NCI-H1417 (cell line): ENCODE measurements around the gene FBXW5.

ENCODE experiments used
- DNase-seq, 3 experiments: peaks; one replicate each; lab custom pipeline; 2025; lab: John Stamatoyannopoulos, UW

Gene FBXW5

DNA sequence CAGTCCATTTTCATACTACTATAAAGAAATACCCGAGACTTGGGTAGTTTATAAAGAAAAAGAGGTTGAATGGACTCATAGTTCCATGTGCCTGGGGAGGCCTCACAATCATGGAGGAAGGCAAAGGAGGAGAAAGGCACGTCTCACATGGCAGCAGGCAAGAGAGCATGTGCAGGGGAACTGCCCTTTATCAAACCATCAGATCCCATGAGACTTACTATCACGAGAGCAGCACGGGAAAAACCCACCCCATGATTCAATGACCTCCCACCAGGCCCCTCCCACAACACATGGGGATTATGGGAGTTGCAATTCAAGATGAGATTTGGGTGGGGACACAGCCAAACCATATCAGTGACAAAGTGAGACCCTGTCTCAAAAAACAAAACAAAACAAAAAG, 38.3 kb downstream of the FBXW5 start:
- no peak for DNase-seq

DNA sequence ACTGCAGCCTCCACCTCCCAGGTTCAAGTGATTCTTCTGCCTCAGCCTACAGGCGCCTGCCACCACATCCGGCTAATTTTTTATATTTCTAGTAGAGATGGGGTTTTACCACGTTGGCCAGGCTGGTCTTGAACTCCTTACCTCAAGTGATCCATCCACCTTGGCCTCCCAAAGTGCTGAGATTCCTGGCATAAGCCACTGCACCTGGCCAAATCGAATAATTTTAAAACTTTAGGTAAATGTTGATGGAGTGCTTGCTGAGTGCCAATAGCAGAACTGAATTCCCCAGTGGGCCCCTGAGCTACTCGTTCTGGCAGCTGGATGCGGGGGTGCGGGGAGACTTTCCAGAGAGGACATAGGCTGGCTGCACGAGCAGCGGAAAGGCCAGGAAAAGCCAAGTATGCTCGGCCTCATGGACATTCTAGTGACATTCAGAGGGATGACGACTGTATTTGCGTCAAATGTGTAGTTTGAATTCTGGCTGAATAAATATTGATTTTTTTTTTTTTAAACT, 41.4 kb downstream of the FBXW5 start:
- DNase-seq: no peak

DNA sequence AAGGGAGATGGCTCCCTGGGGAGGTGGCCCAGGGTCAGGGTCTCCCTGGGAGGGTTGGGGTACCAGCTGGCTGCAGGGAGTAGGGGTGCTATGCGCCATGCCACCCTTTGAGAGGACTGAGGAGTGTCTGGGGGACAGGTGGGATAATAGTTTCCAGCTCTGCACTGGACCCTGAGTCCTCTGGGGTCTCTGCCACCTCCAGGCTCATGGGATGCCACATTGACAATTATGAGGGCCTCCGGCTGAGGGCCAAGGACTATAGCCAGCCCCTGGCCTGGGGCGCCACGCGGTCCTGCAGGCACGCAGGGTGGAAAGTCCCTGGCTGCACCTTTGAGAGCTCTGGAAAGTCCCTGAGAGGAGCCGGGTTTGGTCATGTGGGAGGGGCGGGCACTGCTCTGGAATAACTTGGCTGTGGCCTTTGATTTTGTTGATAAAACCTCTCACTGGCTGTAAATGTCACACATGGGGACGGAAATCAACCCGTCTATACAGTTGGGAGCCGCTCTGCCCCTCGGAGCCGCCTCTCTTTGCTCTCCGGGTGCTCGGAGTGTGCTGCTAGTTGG, 42.2 kb downstream of the FBXW5 start:
- no peak for DNase-seq

DNA sequence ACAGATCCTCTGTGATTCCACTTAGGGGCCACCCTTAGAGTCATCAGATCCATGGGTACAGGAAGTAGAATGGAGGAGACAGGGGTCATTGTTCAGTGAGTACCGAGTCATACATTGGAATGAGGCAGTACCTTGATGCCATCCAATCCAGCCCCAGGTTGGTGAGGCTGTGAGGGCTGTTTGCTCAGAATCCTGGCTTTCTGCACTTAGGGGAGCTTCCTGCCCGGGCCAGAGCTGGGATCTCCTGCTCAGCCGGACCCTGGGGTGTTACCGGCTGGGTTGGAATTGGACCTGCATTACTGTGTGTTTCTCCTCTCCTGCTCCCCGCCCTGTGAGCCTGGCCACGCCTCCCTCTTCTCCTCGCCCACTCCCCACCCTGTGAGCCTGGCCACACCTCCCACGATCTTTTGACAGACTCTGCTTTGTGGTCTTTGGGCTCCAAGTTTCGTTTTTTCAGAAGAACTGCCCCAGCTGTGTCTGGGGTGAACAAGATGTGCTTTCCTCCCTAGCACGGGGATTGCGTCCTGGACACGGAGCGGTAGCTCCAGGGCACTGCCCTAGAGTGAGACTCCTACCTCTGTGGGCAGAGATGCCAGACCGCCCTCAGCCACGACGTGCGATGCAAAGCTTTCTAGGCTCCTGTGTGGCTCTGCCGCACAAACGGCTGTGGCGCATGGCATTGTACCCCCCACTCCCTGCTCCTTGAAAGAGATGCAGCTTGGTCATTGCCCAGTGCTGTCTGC, 42.9 kb downstream of the FBXW5 start:
- DNase-seq: no peak

DNA sequence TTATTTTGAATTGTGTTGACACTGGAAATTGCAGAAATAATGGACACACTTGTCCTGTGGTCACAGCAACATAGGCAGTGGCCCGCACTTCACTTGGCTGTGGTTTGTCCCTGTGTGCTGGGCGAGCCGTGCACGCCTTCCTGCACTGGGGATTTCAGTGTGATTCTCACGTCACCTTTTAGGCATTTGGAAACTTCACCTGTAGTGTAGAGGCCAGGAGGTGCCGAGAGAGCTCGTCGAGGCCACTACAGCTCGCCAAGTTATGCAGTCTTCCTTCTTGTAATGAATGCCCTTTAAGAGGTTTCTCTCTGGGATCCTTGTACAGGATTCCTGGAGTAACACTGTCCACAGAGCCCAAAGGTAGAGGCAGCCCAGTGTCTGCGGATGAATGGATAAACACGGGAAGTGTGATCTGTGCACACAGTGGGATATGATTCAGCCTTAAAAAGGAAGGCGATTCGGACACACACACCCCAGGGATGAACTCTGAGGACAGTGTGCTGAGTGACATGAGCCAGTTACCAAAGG, 43.5 kb downstream of the FBXW5 start:
- DNase-seq: no peak

DNA sequence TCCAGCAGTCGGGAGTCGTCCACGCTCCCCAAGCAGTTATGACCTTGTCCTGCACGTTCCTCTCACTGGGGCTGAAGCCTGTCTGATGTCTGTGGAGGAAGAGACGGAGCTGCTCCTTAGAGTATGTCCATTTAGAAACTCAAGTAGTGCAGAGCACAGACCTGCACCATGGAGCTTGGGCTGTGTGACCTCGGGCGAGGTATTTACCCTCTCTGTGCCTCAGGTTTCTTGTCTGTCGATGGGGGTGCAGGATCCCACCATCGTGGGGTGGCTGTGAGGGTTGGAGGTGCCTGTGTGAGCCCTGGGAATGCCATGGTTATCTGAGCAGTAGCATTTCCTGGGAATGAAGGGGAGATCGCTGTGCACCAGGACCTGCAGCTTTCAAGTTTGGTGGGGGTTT, 44.0 kb downstream of the FBXW5 start:
- no peak for DNase-seq

DNA sequence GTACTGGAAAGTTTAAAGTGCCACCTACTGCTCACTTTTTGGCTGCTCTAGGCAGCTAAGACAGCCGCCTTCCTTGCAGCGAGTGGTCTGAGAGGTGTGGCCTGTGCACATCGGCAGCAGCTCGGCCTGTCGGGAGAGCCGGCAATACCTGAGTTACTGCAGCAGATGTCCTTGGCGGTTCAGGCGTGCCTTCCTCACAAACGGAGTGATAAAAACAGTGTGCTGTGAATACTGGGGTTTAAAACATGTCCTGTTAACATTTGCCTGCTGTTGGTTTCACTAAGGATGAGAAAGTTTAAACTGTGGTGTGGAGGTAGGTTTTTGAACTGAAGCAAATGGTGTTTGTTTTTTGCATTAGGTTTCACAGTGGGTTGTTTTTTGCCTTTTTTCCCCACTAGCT, 45.3 kb downstream of the FBXW5 start:
- no peak for DNase-seq

DNA sequence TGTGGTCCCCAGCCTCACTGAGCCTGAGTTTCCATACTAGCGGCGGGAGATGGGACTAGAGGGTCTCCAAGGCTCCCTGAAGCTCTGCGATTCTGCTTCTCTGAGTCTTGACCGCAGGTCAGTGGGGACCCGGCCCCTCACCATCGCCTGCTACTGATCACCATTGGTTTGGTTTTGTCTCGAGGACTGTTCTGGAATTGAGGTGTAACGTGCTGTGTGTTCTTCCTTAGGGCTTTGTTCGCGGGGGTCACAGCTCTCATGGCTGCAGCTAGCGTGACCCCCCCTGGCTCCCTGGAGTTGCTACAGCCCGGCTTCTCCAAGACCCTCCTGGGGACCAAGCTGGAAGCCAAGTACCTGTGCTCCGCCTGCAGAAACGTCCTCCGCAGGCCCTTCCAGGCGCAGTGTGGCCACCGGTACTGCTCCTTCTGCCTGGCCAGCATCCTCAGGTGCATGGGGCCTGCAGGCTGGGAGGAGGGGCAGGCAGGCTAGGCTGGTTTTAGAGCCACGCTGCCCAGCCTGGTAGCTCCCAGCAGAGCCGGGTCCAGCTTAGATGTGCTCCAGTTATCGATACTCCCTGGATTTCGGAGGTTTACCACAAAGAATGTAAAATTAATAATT, 45.9 kb downstream of the FBXW5 start:
- DNase-seq: no peak

DNA sequence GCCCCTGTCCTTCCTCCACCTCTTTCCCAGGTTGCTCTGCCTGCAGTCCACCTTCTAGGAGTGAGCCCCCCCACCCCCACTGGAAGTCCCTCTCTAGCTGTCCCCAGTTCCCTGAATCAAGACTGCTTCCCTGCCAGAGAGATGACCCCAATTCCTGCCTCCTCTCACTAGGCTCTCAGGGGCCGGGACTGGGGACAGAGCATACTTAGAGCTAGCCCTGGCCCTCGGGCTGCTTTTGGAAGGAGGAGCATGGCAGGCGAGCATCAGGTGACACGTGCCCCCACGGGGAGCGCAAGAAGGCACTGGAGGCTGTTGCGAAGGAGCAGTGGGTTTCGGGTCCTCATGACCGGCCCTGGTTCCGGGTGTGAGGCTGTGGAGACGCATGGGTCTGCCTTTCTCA, 48.5 kb downstream of the FBXW5 start:
- no peak for DNase-seq

DNA sequence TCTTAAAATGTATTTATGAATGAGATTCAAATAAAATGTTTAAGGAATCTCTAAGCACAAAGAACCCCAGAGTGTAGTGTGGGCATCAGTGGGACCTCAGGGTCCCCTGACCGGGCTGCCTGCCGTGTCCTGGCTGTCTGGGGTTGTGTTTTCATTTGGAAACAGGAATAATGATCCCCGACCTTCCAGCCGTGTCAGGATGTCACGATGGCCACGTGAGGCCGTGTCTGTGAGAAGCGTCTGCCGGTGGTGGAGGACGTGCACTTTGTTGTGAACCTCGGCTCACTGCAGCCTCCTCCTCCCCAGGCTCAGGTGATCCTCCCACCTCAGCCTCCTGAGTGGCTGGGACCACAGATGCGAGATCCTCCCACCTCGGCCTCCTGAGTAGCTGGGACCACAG, 53.9 kb downstream of the FBXW5 start:
- no peak for DNase-seq
